GM19324 (cell line): ENCODE results near the gene C11orf52.
"Not testable (repeated sequence)": the region's sequence is repeated elsewhere in the genome, so short reads cannot be mapped to it uniquely, and the experiment has no call there.

Experiments used
- ATAC-seq: cut with Tn5 transposase; IDR thresholded peaks from one replicate; pipeline ENCODE4 v1.9.1; 2021; ENCODE audit warnings: mild to moderate bottlenecking, moderate library complexity; ENCODE audit not compliant: unreplicated experiment, low FRiP score

Gene C11orf52

GRCh38 chr11:111912535-111912934 is 6.2 kb upstream of the C11orf52 start, which contains the start of gene HSPB2:
Gene HSPB2 (plus strand): TSS chr11:111912734. CDS start chr11:111912830, 96 bp downstream.
- ATAC-seq, result no peak

- no peak for ATAC-seq
These were observed 5.5 kb upstream of the C11orf52 start for GRCh38 chr11:111913031-111913861.

- ATAC-seq, result no peak
These were observed 4.7 kb upstream of the C11orf52 start for GRCh38 chr11:111913997-111914396.

- no peak for ATAC-seq
These were observed 1.9 kb upstream of the C11orf52 start for GRCh38 chr11:111916768-111917167.

- no peak for ATAC-seq
These were observed 1.4 kb upstream of the C11orf52 start for GRCh38 chr11:111917312-111917711.

GRCh38 chr11:111917788-111918187 is 925 bp upstream of the C11orf52 start:
- no peak for ATAC-seq

GRCh38 chr11:111920908-111921307 is 2.2 kb downstream of the C11orf52 start:
- no peak for ATAC-seq

- ATAC-seq, result no peak
These were observed 3.0 kb downstream of the C11orf52 start for GRCh38 chr11:111921541-111922230.

- ATAC-seq, result no peak
These were observed 4.1 kb downstream of the C11orf52 start for GRCh38 chr11:111922803-111923202.

- ATAC-seq, result no peak
These were observed 4.7 kb downstream of the C11orf52 start for GRCh38 chr11:111923351-111923788.

GRCh38 chr11:111923951-111924350 is 5.2 kb downstream of the C11orf52 start:
- no peak for ATAC-seq

GRCh38 chr11:111925953-111926352 is 7.2 kb downstream of the C11orf52 start:
- ATAC-seq, result no peak

- peak; percentile 95 for ATAC-seq
These were observed 8.0 kb downstream of the C11orf52 start for GRCh38 chr11:111926505-111927391.

- ATAC-seq, result no peak
These were observed 11.8 kb downstream of the C11orf52 start for GRCh38 chr11:111930472-111930871.

GRCh38 chr11:111932611-111932950 is 13.9 kb downstream of the C11orf52 start:
- ATAC-seq, result no peak

- ATAC-seq, result not testable (repeated sequence)
These were observed 14.5 kb downstream of the C11orf52 start for GRCh38 chr11:111933176-111933575.

- ATAC-seq, result no peak
These were observed 15.2 kb downstream of the C11orf52 start for GRCh38 chr11:111933872-111934271.

GRCh38 chr11:111934306-111934705 is 15.6 kb downstream of the C11orf52 start:
- no peak for ATAC-seq

GRCh38 chr11:111935317-111936039 is 16.8 kb downstream of the C11orf52 start:
- no peak for ATAC-seq

GRCh38 chr11:111936040-111936540 is 17.4 kb downstream of the C11orf52 start:
- no peak for ATAC-seq
